IMR-90 (cell line): ENCODE measurements around the gene PLD3. TPM values are rescaled to one million over a fixed set of nuclear protein-coding genes. Genes with fewer than 3 reads are reported as not detected.

Experiments used
- ATAC-seq: fragments of 200-7000 bp; cut with Tn5 transposase; 2 replicates; pipeline ENCODE4 v1.9.1; 2020; ENCODE audit warnings: low read depth, mild to moderate bottlenecking, moderate library complexity
- BruUV-seq: library from RNA; stranded (reverse); fragments of 400-500 nt; replicated peaks from 2 replicates; lab custom pipeline; 2021; lab: Mats Ljungman, UMichigan
- CTCF ChIA-PET: fragments of 300-600 bp; formaldehyde crosslinking; extraction: SDS; loops from one replicate; lab custom pipeline; 2021; ENCODE audit warnings: antibody characterized with exemption; lab: Yijun Ruan, JAX
- POLR2A ChIA-PET: fragments of 300-600 bp; sonication (Branson Sonifier 250); formaldehyde crosslinking; loops from one replicate; lab custom pipeline; 2022; ENCODE audit warnings: antibody characterized with exemption; ENCODE audit not compliant: unreplicated experiment; lab: Charles Lee
- DNase-seq: peaks from one replicate; pipeline ENCODE4 v3.0.0; 2013
- H2AFZ ChIP-seq: replicated peaks from 2 replicates; pipeline ENCODE3; 2013; ENCODE audit warnings: low read length, mild to moderate bottlenecking; ENCODE audit not compliant: poor library complexity
- H2AK5ac ChIP-seq: 2 replicates; pipeline ENCODE4 v1.6.1; 2013; ENCODE audit warnings: low read depth, low read length, inconsistent platforms
- H2AK9ac ChIP-seq: replicated peaks from 2 replicates; pipeline ENCODE3; 2013; ENCODE audit warnings: mild to moderate bottlenecking, low read depth, low read length, moderate library complexity; ENCODE audit not compliant: poor library complexity
- H2BK120ac ChIP-seq: 2 replicates; pipeline ENCODE4 v1.6.1; 2013; ENCODE audit warnings: low read depth, low read length, inconsistent platforms
- H2BK15ac ChIP-seq: 3 replicates; pipeline ENCODE4 v1.6.1; 2013; ENCODE audit warnings: low read depth, low read length, inconsistent platforms
- H2BK20ac ChIP-seq: 2 replicates; pipeline ENCODE4 v1.6.1; 2013; ENCODE audit warnings: low read depth, mild to moderate bottlenecking, inconsistent platforms, low read length, moderate library complexity
- H2BK5ac ChIP-seq: 2 replicates; pipeline ENCODE4 v1.6.1; 2013; ENCODE audit warnings: mild to moderate bottlenecking, low read depth, low read length, inconsistent platforms; ENCODE audit not compliant: poor library complexity, severe bottlenecking
- H3K14ac ChIP-seq: replicated peaks from 2 replicates; pipeline ENCODE4 v1.6.1; 2013; ENCODE audit warnings: low read depth, low read length, inconsistent platforms
- H3K18ac ChIP-seq: 2 replicates; pipeline ENCODE4 v1.6.1; 2013; ENCODE audit warnings: low read depth, low read length, control low read depth
- H3K23ac ChIP-seq: 2 replicates; pipeline ENCODE4 v1.6.1; 2013; ENCODE audit warnings: low read depth, low read length, inconsistent platforms
- H3K27ac ChIP-seq: 2 replicates; pipeline ENCODE4 v1.5.1; 2013; ENCODE audit warnings: mild to moderate bottlenecking, control low read depth, low read length; ENCODE audit not compliant: insufficient read depth
- H3K27me3 ChIP-seq: 2 replicates; pipeline ENCODE4 v1.6.1; 2013; ENCODE audit warnings: low read length; ENCODE audit not compliant: control insufficient read depth, insufficient read depth
- H3K36me3 ChIP-seq: 2 replicates; pipeline ENCODE4 v1.6.1; 2013; ENCODE audit warnings: low read length, mixed read lengths; ENCODE audit not compliant: control insufficient read depth, insufficient read depth
- H3K4ac ChIP-seq: 2 replicates; pipeline ENCODE4 v1.6.1; 2013; ENCODE audit warnings: low read depth, low read length, inconsistent platforms
- H3K4me1 ChIP-seq: 2 replicates; pipeline ENCODE4 v1.6.1; 2013; ENCODE audit warnings: low read length, mixed read lengths; ENCODE audit not compliant: control insufficient read depth, insufficient read depth
- H3K4me2 ChIP-seq: 2 replicates; pipeline ENCODE4 v1.6.1; 2013; ENCODE audit warnings: low read depth, mild to moderate bottlenecking, control low read depth, low read length, moderate library complexity
- H3K4me3 ChIP-seq: 2 replicates; pipeline ENCODE4 v1.5.1; 2013; ENCODE audit warnings: low read depth, mild to moderate bottlenecking, control low read depth, low read length, moderate library complexity; ENCODE audit not compliant: insufficient read depth
- H3K56ac ChIP-seq: 2 replicates; pipeline ENCODE4 v1.6.1; 2013; ENCODE audit warnings: low read length, inconsistent platforms; ENCODE audit not compliant: insufficient read depth; ENCODE audit errors: extremely low read depth
- H3K79me1 ChIP-seq, 2 experiments: 2 replicates each; pipeline ENCODE4 v1.6.1; 2013; ENCODE audit warnings: low read length in 2 of 2, inconsistent platforms in 1 of 2, low read depth in 1 of 2
- H3K9ac ChIP-seq: 2 replicates; pipeline ENCODE4 v1.6.1; 2013; ENCODE audit warnings: low read depth, low read length, control low read depth
- H3K9me1 ChIP-seq: 2 replicates; pipeline ENCODE4 v1.6.1; 2013; ENCODE audit warnings: low read length, inconsistent platforms; ENCODE audit not compliant: insufficient read depth
- H3K9me3 ChIP-seq: 2 replicates; pipeline ENCODE4 v1.6.1; 2013; ENCODE audit warnings: low read length; ENCODE audit not compliant: control insufficient read depth, insufficient read depth
- H4K20me1 ChIP-seq: 2 replicates; pipeline ENCODE4 v1.6.1; 2013; ENCODE audit warnings: low read length, inconsistent platforms; ENCODE audit not compliant: insufficient read depth
- H4K5ac ChIP-seq: 2 replicates; pipeline ENCODE4 v1.6.1; 2013; ENCODE audit warnings: mild to moderate bottlenecking, low read depth, low read length, control low read depth
- H4K8ac ChIP-seq, 2 experiments: 2 replicates each; pipeline ENCODE4 v1.6.1; 2013; ENCODE audit warnings: low read depth in 2 of 2, low read length in 2 of 2, control low read depth in 1 of 2, inconsistent platforms in 1 of 2
- H4K91ac ChIP-seq: 2 replicates; pipeline ENCODE4 v1.6.1; 2013; ENCODE audit warnings: low read depth, low read length, inconsistent platforms; ENCODE audit not compliant: insufficient read depth
- BHLHE40 ChIP-seq: fragments of 150-350 bp; IDR thresholded peaks from 2 replicates; pipeline ENCODE4 v1.6.1; 2016; ENCODE audit warnings: mild to moderate bottlenecking, low read depth, low read length
- CEBPB ChIP-seq: IDR thresholded peaks from 2 replicates; pipeline ENCODE4 v1.6.1; 2012; ENCODE audit warnings: low read depth, low read length, improper control_type of control experiment
- CTCF ChIP-seq: conservative IDR thresholded peaks from 2 replicates; pipeline ENCODE4 v1.5.1; 2012; ENCODE audit warnings: mild to moderate bottlenecking, low read depth, low read length, improper control_type of control experiment
- FOS ChIP-seq: fragments of 150-350 bp; IDR thresholded peaks from 2 replicates; pipeline ENCODE4 v1.6.1; 2016; ENCODE audit warnings: low read depth, low read length
- MAFK ChIP-seq: IDR thresholded peaks from 2 replicates; pipeline ENCODE4 v1.6.1; 2012; ENCODE audit warnings: low read depth, low read length, improper control_type of control experiment
- MXI1 ChIP-seq: IDR thresholded peaks from 2 replicates; pipeline ENCODE4 v1.6.1; 2012; ENCODE audit warnings: low read depth, mild to moderate bottlenecking, low read length, moderate library complexity, borderline replicate concordance
- NFE2L2 ChIP-seq: fragments of 150-350 bp; IDR thresholded peaks from 2 replicates; pipeline ENCODE4 v1.6.1; 2016; ENCODE audit warnings: low read depth, mild to moderate bottlenecking, low read length
- POLR2A ChIP-seq: IDR thresholded peaks from 2 replicates; pipeline ENCODE4 v1.6.1; 2012; ENCODE audit warnings: mild to moderate bottlenecking, low read depth, low read length
- RAD21 ChIP-seq: IDR thresholded peaks from 2 replicates; pipeline ENCODE4 v1.6.1; 2012; ENCODE audit warnings: low read length, improper control_type of control experiment
- RCOR1 ChIP-seq: IDR thresholded peaks from 2 replicates; pipeline ENCODE4 v1.6.1; 2012; ENCODE audit warnings: mild to moderate bottlenecking, low read length, improper control_type of control experiment; ENCODE audit not compliant: insufficient replicate concordance
- RFX5 ChIP-seq: IDR thresholded peaks from 2 replicates; pipeline ENCODE4 v1.8.0; 2012; ENCODE audit warnings: low read depth, mild to moderate bottlenecking, low read length, moderate library complexity
- WGBS, 2 experiments: methylation state at CpG; one replicate each; pipeline versions ENCODE4 v1.1.5 to v1.1.7; 2013; ENCODE audit warnings: missing lambda C conversion rate in 2 of 2; ENCODE audit not compliant: insufficient read length in 1 of 2; ENCODE audit errors: extremely low coverage in 2 of 2; 5-methylcytosine and 5-hydroxymethylcytosine counted together
- dilution Hi-C: fragments of 300-500 bp; cut with HindIII; formaldehyde crosslinking; loops from one replicate; pipeline ENCODE4 v1.14.3; 2018; ENCODE audit warnings: low sequenced_read_pairs; ENCODE audit not compliant: unreplicated experiment
- in situ Hi-C: fragments of 300-500 bp; cut with MboI; formaldehyde crosslinking; loops from 3 replicates; pipeline ENCODE4 v1.14.3; 2019; ENCODE audit warnings: low sequenced_read_pairs, inconsistent platforms, mixed read lengths
- intact Hi-C: fragments of 100-400 bp; cut with micrococcal nuclease; formaldehyde crosslinking; loops from 2 replicates; pipeline ENCODE4 v1.10.0; 2022
- polyA plus RNA-seq, 3 experiments: library from polyadenylated mRNA; depleted of rRNA; stranded (reverse); fragments of >200 nt; gene quantifications; 2 replicates each; pipeline ENCODE4 v1.2.3, GENCODE V29; 2012; ENCODE audit warnings: low replicate concordance in 1 of 3
- total RNA-seq: library from RNA; depleted of rRNA; stranded (reverse); fragments of >200 nt; gene quantifications from 2 replicates; pipeline ENCODE4 v1.2.3, GENCODE V29; 2012
- TF ChIP-seq, protein P1 (sequence below): fragments of 150-350 bp; IDR thresholded peaks from 2 replicates; pipeline ENCODE4 v1.6.1; 2017; ENCODE audit warnings: mild to moderate bottlenecking, antibody characterized with exemption, low read length, low read depth
- TF ChIP-seq, protein P2 (sequence below): fragments of 150-350 bp; IDR thresholded peaks from 2 replicates; pipeline ENCODE4 v1.6.1; 2016; ENCODE audit warnings: low read depth, mild to moderate bottlenecking, low read length, moderate library complexity, borderline replicate concordance

Gene PLD3
- total and polyA plus RNA-seq, 2 of the 4 experiments (the other 2 are of a cell fraction): 117 to 665 TPM

DNA sequence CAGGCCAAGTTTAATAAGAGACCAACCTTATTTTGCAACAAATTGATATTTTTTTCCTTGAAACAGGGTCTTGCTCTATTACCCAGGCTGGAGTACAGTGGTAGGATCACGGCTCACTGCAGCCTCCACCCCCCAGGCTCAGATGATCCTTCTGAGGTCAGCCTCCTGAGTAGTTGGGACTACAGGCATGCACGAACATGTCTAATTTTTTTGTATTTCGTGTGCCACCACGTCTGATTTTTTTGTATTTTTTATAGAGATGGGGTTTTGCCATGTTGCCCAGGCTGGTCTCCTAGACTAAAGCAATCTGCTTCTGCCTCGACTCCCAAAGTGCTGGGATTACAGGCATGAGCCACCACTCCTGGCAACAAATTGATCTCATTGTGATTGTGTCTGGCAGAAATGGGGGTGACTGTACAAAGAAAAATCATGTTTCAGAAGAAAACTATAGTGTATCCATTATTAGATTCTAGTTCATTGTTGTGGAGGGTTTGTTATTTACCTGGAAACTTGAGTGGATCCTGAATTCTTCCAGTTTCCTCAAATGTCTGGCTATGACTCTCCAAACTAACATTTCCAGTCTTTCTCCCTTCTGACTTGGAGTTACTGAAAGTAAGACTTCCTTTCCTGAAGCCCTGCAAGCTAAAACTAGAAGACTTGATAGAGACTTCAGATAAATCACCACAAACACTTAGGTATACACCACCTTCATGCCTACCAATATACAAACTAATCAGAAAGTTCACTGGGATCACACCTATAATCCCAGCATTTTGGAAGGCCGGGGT is 46.1 kb upstream of the PLD3 start (continued):
- TF ChIP-seq, protein P1, sequence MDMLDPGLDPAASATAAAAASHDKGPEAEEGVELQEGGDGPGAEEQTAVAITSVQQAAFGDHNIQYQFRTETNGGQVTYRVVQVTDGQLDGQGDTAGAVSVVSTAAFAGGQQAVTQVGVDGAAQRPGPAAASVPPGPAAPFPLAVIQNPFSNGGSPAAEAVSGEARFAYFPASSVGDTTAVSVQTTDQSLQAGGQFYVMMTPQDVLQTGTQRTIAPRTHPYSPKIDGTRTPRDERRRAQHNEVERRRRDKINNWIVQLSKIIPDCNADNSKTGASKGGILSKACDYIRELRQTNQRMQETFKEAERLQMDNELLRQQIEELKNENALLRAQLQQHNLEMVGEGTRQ: no peak

- no peak overlapping the region for H4K91ac ChIP-seq
- WGBS, 2 experiments: no CpG with 5 or more reads among the region's 2 CpGs
- no peak overlapping the region for H2BK120ac ChIP-seq
- H3K4me2 ChIP-seq: no peak overlapping the region
- no peaks in the 10 kb centered on the region for H3K4me1 ChIP-seq
- no peaks in the 10 kb centered on the region for H3K9me3 ChIP-seq
- H2BK5ac ChIP-seq: no peak overlapping the region
- H3K9ac ChIP-seq: no peak overlapping the region
- no peak overlapping the region for H3K56ac ChIP-seq
- ChIA-PET CTCF (no interaction called here), POLR2A (no interaction called here)
- no TSS peak for BruUV-seq
- H3K4me3 ChIP-seq: no peak overlapping the region
- no peak overlapping the region for H2AFZ ChIP-seq
- no peak overlapping the region for H3K27ac ChIP-seq
- H2BK20ac ChIP-seq: no peak overlapping the region
- no peak overlapping the region for H3K18ac ChIP-seq
- dilution Hi-C loops (no loop called here), intact Hi-C loops (loop anchor here (10.0 kb wide), 1 partner anchor 121 kb away; the partner anchor contains the start of gene SERTAD1), in situ Hi-C loops (loop anchor here (10.0 to 25.0 kb wide), 2 partner anchors 209 to 301 kb away; partner anchors contain the start of gene LTBP4)
- no peak overlapping the region for H4K8ac ChIP-seq
- H2AK5ac ChIP-seq: no peak overlapping the region
- H3K14ac ChIP-seq: no peak overlapping the region
- H2AK9ac ChIP-seq: no peak overlapping the region
- H2BK15ac ChIP-seq: no peak overlapping the region
- H3K23ac ChIP-seq: no peak overlapping the region
- H4K5ac ChIP-seq: no peak overlapping the region
- ATAC-seq: no peak
- no peaks in the 10 kb centered on the region for H3K9me1 ChIP-seq
- H3K36me3 ChIP-seq: no peaks in the 10 kb centered on the region
- no peaks in the 10 kb centered on the region for H3K79me1 ChIP-seq
- H3K4ac ChIP-seq: no peak overlapping the region
- H3K27me3 ChIP-seq: no peaks in the 10 kb centered on the region
- no peaks in the 10 kb centered on the region for H4K20me1 ChIP-seq
- no peak for DNase-seq
- TF ChIP-seq POLR2A (no peak), RCOR1 (no peak), CTCF (no peak), MXI1 (no peak), MAFK (no peak), RAD21 (no peak), BHLHE40 (no peak), RFX5 (no peak), FOS (no peak), NFE2L2 (no peak), CEBPB (no peak)
- TF ChIP-seq, protein P2, sequence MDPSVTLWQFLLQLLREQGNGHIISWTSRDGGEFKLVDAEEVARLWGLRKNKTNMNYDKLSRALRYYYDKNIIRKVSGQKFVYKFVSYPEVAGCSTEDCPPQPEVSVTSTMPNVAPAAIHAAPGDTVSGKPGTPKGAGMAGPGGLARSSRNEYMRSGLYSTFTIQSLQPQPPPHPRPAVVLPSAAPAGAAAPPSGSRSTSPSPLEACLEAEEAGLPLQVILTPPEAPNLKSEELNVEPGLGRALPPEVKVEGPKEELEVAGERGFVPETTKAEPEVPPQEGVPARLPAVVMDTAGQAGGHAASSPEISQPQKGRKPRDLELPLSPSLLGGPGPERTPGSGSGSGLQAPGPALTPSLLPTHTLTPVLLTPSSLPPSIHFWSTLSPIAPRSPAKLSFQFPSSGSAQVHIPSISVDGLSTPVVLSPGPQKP: no peak
These were observed 44.7 kb upstream of the PLD3 start for GRCh38 chr19:40303765-40304164.
